Measurements from ENCODE around the gene PLET1. TPM values are rescaled to one million over a fixed set of nuclear protein-coding genes. Genes with fewer than 3 reads are reported as not detected.

The PLET1 gene
- polyA plus RNA-seq, 1 donor (not counting 4 experiments of a cell fraction or from before 2014, with no cell fraction given) = not detected

GRCh38 chr11:112237451-112237850, 23.2 kb downstream of the PLET1 start:
- FAIRE-seq = no peak
- no peaks in the 10 kb centered on the region for H3K27me3 ChIP-seq (ENCODE audit: control insufficient read depth, extremely low read depth, insufficient read depth, low read length)
- no peak overlapping the region for H3K27ac ChIP-seq (ENCODE audit: control insufficient read depth, insufficient read depth, low read length)
- no peak for DNase-seq (ENCODE audit: low read depth, low spot score)
- no peaks in the 10 kb centered on the region for H3K4me1 ChIP-seq (ENCODE audit: control insufficient read depth, extremely low read depth, insufficient read depth, low read length)
- dilution Hi-C loops (cut with MboI; ENCODE audit: extremely low pct_ligation_motif_present, low sequenced_read_pairs) = no loop called here
- H3K9me1 ChIP-seq (ENCODE audit: control insufficient read depth, extremely low read depth, insufficient read depth, low read length) = peaks cover 3% of the 10 kb centered on the region
- no peak overlapping the region for H3K4me3 ChIP-seq (ENCODE audit: control insufficient read depth in 2 of 3, extremely low read depth in 1 of 3, insufficient read depth in 2 of 3, low read depth in 1 of 3, low read length in 3 of 3)
- H2AFZ ChIP-seq (ENCODE audit: control insufficient read depth, low read length) = no peak overlapping the region
- H3K4me2 ChIP-seq (ENCODE audit: control insufficient read depth, extremely low read depth, insufficient read depth, low read depth, low read length) = no peak overlapping the region
- H3K79me2 ChIP-seq (ENCODE audit: control insufficient read depth, insufficient read depth, low read length) = no peaks in the 10 kb centered on the region
- H3K9ac ChIP-seq (ENCODE audit: control insufficient read depth, extremely low read depth, insufficient read depth, low read length) = no peak overlapping the region
- no peaks in the 10 kb centered on the region for H3K9me3 ChIP-seq (ENCODE audit: control insufficient read depth, low read depth, low read length)
- TF ChIP-seq EZH2 (IDR thresholded peaks at IDR 0.05; ENCODE audit: low read length) = no peak
- TF ChIP-seq, protein P1, sequence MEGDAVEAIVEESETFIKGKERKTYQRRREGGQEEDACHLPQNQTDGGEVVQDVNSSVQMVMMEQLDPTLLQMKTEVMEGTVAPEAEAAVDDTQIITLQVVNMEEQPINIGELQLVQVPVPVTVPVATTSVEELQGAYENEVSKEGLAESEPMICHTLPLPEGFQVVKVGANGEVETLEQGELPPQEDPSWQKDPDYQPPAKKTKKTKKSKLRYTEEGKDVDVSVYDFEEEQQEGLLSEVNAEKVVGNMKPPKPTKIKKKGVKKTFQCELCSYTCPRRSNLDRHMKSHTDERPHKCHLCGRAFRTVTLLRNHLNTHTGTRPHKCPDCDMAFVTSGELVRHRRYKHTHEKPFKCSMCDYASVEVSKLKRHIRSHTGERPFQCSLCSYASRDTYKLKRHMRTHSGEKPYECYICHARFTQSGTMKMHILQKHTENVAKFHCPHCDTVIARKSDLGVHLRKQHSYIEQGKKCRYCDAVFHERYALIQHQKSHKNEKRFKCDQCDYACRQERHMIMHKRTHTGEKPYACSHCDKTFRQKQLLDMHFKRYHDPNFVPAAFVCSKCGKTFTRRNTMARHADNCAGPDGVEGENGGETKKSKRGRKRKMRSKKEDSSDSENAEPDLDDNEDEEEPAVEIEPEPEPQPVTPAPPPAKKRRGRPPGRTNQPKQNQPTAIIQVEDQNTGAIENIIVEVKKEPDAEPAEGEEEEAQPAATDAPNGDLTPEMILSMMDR (optimal IDR thresholded peaks at IDR 0.05 in 1 of 3, IDR thresholded peaks at IDR 0.05 in 1 of 3, conservative IDR thresholded peaks at IDR 0.05 in 1 of 3; ENCODE audit: extremely low read depth in 1 of 3, insufficient read depth in 2 of 3, low read length in 3 of 3) = no peak
- peaks cover 19% of the 10 kb centered on the region in 2 experiments for H3K36me3 ChIP-seq (ENCODE audit: control insufficient read depth in 2 of 2, extremely low read depth in 1 of 2, insufficient read depth in 2 of 2, low read length in 2 of 2)
- no peaks in the 10 kb centered on the region for H4K20me1 ChIP-seq (ENCODE audit: control insufficient read depth, extremely low read depth, insufficient read depth, low read length)

DNA sequence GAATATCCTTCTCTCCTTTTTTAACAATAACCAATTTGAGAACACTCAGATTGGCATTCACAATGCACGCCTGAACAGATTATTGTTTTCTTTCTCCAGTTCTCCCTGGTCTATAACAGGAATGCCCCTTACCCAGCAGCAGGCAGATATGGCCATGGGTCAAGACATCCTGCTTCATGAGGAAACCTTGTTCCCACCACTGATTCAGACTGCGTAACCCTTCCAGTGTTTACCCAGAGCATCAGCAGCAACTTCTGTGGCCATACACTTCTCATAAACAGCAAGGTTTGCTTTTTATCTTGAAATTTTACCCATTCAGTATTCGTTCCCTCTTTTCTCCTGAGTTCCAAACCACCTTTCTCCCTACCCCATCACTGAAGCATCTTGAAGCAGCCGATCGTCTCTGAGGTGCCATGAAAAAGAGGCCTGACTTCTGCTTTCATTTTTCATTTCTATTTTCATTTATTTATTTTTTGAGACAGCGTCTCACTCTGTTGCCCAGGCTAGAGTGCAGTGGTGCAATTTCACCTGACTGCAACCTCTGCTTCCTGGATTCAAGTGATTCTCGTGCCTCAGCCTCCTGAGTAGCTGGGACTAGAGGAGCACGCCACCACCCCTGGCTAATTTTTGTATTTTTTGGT, 24.8 kb downstream of the PLET1 start:
- peaks cover 23 to 24% of the 10 kb centered on the region in 2 experiments for H3K36me3 ChIP-seq (ENCODE audit: control insufficient read depth in 2 of 2, extremely low read depth in 1 of 2, insufficient read depth in 2 of 2, low read length in 2 of 2)

More for the DNA sequence above, 24.8 kb downstream of the PLET1 start:
- Histone ChIP-seq H3K27ac (ENCODE audit: control insufficient read depth, insufficient read depth, low read length) (no peak overlapping the region), H4K20me1 (ENCODE audit: control insufficient read depth, extremely low read depth, insufficient read depth, low read length) (no peaks in the 10 kb centered on the region), H3K9ac (ENCODE audit: control insufficient read depth, extremely low read depth, insufficient read depth, low read length) (no peak overlapping the region), H3K79me2 (ENCODE audit: control insufficient read depth, insufficient read depth, low read length) (no peaks in the 10 kb centered on the region), H2AFZ (ENCODE audit: control insufficient read depth, low read length) (no peak overlapping the region), H3K27me3 (ENCODE audit: control insufficient read depth, extremely low read depth, insufficient read depth, low read length) (no peaks in the 10 kb centered on the region), H3K9me1 (ENCODE audit: control insufficient read depth, extremely low read depth, insufficient read depth, low read length) (peaks cover 3% of the 10 kb centered on the region), H3K4me2 (ENCODE audit: control insufficient read depth, extremely low read depth, insufficient read depth, low read depth, low read length) (no peak overlapping the region), H3K4me1 (ENCODE audit: control insufficient read depth, extremely low read depth, insufficient read depth, low read length) (no peaks in the 10 kb centered on the region), H3K4me3 (ENCODE audit: control insufficient read depth in 2 of 3, extremely low read depth in 1 of 3, insufficient read depth in 2 of 3, low read depth in 1 of 3, low read length in 3 of 3) (no peak overlapping the region), H3K9me3 (ENCODE audit: control insufficient read depth, low read depth, low read length) (no peaks in the 10 kb centered on the region)
- TF ChIP-seq, protein P1 (optimal IDR thresholded peaks at IDR 0.05 in 1 of 3, IDR thresholded peaks at IDR 0.05 in 1 of 3, conservative IDR thresholded peaks at IDR 0.05 in 1 of 3; ENCODE audit: extremely low read depth in 1 of 3, insufficient read depth in 2 of 3, low read length in 3 of 3) = no peak
- TF ChIP-seq EZH2 (IDR thresholded peaks at IDR 0.05; ENCODE audit: low read length) = no peak
- DNase-seq (ENCODE audit: low read depth, low spot score) (no peak), FAIRE-seq (no peak)
- dilution Hi-C loops (cut with MboI; ENCODE audit: extremely low pct_ligation_motif_present, low sequenced_read_pairs) = no loop called here

Data from keratinocyte (primary cell).